HepG2 (cell line): Measurements from ENCODE around the gene ANO2. TPM values are rescaled to one million over a fixed set of nuclear protein-coding genes. Genes with fewer than 3 reads are reported as not detected.

ENCODE experiments used
- ATAC-seq: fragments of 200-7000 bp; cut with Tn5 transposase; 3 replicates; pipeline ENCODE4 v1.9.1; 2020; ENCODE audit warnings: mild to moderate bottlenecking, moderate library complexity
- BruUV-seq: library from RNA; stranded (reverse); fragments of 400-500 nt; replicated peaks from 2 replicates; lab custom pipeline; 2021; lab: Mats Ljungman, UMichigan
- CTCF ChIA-PET: fragments of 300-600 bp; formaldehyde crosslinking; extraction: SDS; loops from one replicate; lab custom pipeline; 2021; ENCODE audit warnings: low total read pairs, inconsistent platforms, low intra/inter-chr PET ratio; lab: Yijun Ruan, JAX
- POLR2A ChIA-PET: fragments of 350-600 bp; sonication (Branson Sonifier 250); formaldehyde crosslinking; loops from one replicate; lab custom pipeline; 2020; ENCODE audit warnings: antibody characterized with exemption, inconsistent platforms; lab: Yijun Ruan, JAX
- DNase-seq: peaks from one replicate; pipeline ENCODE4 v3.0.0-alpha.2; 2015; ENCODE audit warnings: low spot score
- FAIRE-seq: peaks from 3 replicates; lab custom pipeline; 2011; peaks lifted over from hg19 to GRCh38; lab: Jason Lieb, UNC
- H2AFZ ChIP-seq: one replicate; pipeline ENCODE4 v1.6.1; 2011; ENCODE audit warnings: low read length, inconsistent platforms
- H3K27ac ChIP-seq: fragments of 300-600 bp; 3 replicates; pipeline ENCODE4 v1.8.0; 2011; ENCODE audit warnings: mixed run types, mild to moderate bottlenecking, mixed read lengths, low read length, inconsistent platforms; ENCODE audit not compliant: insufficient read depth; ENCODE audit errors: extremely low read length
- H3K27me3 ChIP-seq, 2 experiments: fragments of 200-600 bp in 1 of 2; 2 replicates in 1 of 2; 3 replicates in 1 of 2; pipeline versions ENCODE4 v1.6.0 to v1.8.0; 2011; ENCODE audit warnings: low read length in 2 of 2, mild to moderate bottlenecking in 2 of 2, moderate library complexity in 2 of 2, inconsistent platforms in 1 of 2; ENCODE audit not compliant: insufficient read depth in 2 of 2, control insufficient read depth in 1 of 2
- H3K36me3 ChIP-seq, 2 experiments: fragments of 200-600 bp in 1 of 2; replicated peaks in 1 of 2; 2 replicates in 1 of 2; 3 replicates in 1 of 2; pipeline versions ENCODE4 v1.5.1 to v1.8.0; 2011; ENCODE audit warnings: low read length in 2 of 2, inconsistent platforms in 1 of 2; ENCODE audit not compliant: insufficient read depth in 2 of 2, control insufficient read depth in 1 of 2
- H3K4me1 ChIP-seq: 2 replicates; pipeline ENCODE4 v1.5.1; 2012; ENCODE audit warnings: low read length, inconsistent platforms; ENCODE audit not compliant: insufficient read depth
- H3K4me2 ChIP-seq: 2 replicates; pipeline ENCODE4 v1.6.0; 2011; ENCODE audit warnings: low read depth, low read length, inconsistent platforms
- H3K4me3 ChIP-seq, 3 experiments: fragments of 200-600 bp in 1 of 3; sonication (generic), shearing (Covaris generic) in 1 of 3; replicated peaks in 1 of 3; 2 replicates each; pipeline ENCODE4 v1.5.1; 2011 to 2016; ENCODE audit warnings: low read length in 3 of 3, inconsistent platforms in 2 of 3, low read depth in 2 of 3, mild to moderate bottlenecking in 2 of 3, control low read depth in 1 of 3, mixed read lengths in 1 of 3; ENCODE audit not compliant: insufficient read depth in 1 of 3
- H3K79me2 ChIP-seq: one replicate; pipeline ENCODE4 v1.6.1; 2011; ENCODE audit warnings: low read length, inconsistent platforms; ENCODE audit not compliant: insufficient read depth
- H3K9ac ChIP-seq: 2 replicates; pipeline ENCODE4 v1.6.0; 2011; ENCODE audit warnings: mild to moderate bottlenecking, low read depth, low read length, inconsistent platforms; ENCODE audit not compliant: insufficient read depth
- H3K9me3 ChIP-seq: 2 replicates; pipeline ENCODE4 v1.5.1; 2012; ENCODE audit warnings: mild to moderate bottlenecking, low read length
- H4K20me1 ChIP-seq: 2 replicates; pipeline ENCODE4 v1.6.0; 2011; ENCODE audit warnings: inconsistent platforms, mild to moderate bottlenecking, low read length, moderate library complexity; ENCODE audit not compliant: insufficient read depth
- HMGA1 ChIP-seq: sonication (generic); formaldehyde crosslinking; conservative IDR thresholded peaks from 2 replicates; pipeline ENCODE4 v1.4.0; 2020; ENCODE audit warnings: missing genetic modification reagents
- HOXA3 ChIP-seq: sonication (generic); formaldehyde crosslinking; IDR thresholded peaks from 2 replicates; pipeline ENCODE4 v1.5.0; 2020; ENCODE audit warnings: missing genetic modification reagents
- KLF11 ChIP-seq: IDR thresholded peaks from 2 replicates; pipeline ENCODE4 v1.6.1; 2016; ENCODE audit warnings: missing compliant biosample characterization
- LCORL ChIP-seq, 2 experiments: fragments of 450-650 bp in 1 of 2; sonication (generic) in 1 of 2; formaldehyde crosslinking in 1 of 2; IDR thresholded peaks; 2 replicates each; pipeline versions ENCODE4 v1.5.0 to v1.6.1; 2017 to 2020; ENCODE audit warnings: antibody characterized with exemption in 1 of 2, missing genetic modification reagents in 1 of 2
- MEIS1 ChIP-seq: sonication (generic); formaldehyde crosslinking; IDR thresholded peaks from 2 replicates; pipeline ENCODE4 v1.9.0; 2021; ENCODE audit warnings: mild to moderate bottlenecking, missing genetic modification reagents, moderate library complexity, borderline replicate concordance
- PRMT3 ChIP-seq: sonication (generic); formaldehyde crosslinking; IDR thresholded peaks from 2 replicates; pipeline ENCODE4 v1.8.1; 2022; ENCODE audit warnings: low read depth, mild to moderate bottlenecking, moderate library complexity, missing genetic modification reagents, borderline replicate concordance
- TBL1XR1 ChIP-seq: fragments of 150-350 bp; IDR thresholded peaks from 2 replicates; pipeline ENCODE4 v1.6.1; 2014; ENCODE audit warnings: borderline replicate concordance, low read length; ENCODE audit not compliant: partially characterized antibody
- TEAD2 ChIP-seq: sonication (generic); formaldehyde crosslinking; IDR thresholded peaks from 2 replicates; pipeline ENCODE4 v1.9.0; 2021; ENCODE audit warnings: missing genetic modification reagents
- ZBTB49 ChIP-seq: sonication (generic); formaldehyde crosslinking; IDR thresholded peaks from 2 replicates; pipeline ENCODE4 v1.4.0; 2020; ENCODE audit warnings: missing genetic modification reagents, borderline replicate concordance
- ZNF362 ChIP-seq: sonication (generic); formaldehyde crosslinking; IDR thresholded peaks from 2 replicates; pipeline ENCODE4 v1.4.0; 2020; ENCODE audit warnings: missing genetic modification reagents, mild to moderate bottlenecking, borderline replicate concordance
- ZNF567 ChIP-seq: sonication (generic); formaldehyde crosslinking; IDR thresholded peaks from 2 replicates; pipeline ENCODE4 v1.8.1; 2023; ENCODE audit warnings: mild to moderate bottlenecking, missing genetic modification reagents, borderline replicate concordance
- WGBS: methylation state at CpG from one replicate; pipeline ENCODE4 v1.1.6; 2017; ENCODE audit warnings: low lambda C conversion rate; 5-methylcytosine and 5-hydroxymethylcytosine counted together
- in situ Hi-C: cut with HindIII; loops from 2 replicates; pipeline ENCODE4 v1.10.0; 2017; ENCODE audit warnings: low pct_unique_long_range_greater_than_20kb; ENCODE audit not compliant: extremely low pct_ligation_motif_present
- intact Hi-C: fragments of 100-400 bp; cut with micrococcal nuclease; formaldehyde crosslinking; loops from one replicate; pipeline ENCODE4 v1.10.0; 2022; ENCODE audit not compliant: unreplicated experiment
- polyA plus RNA-seq, 8 experiments: library from polyadenylated mRNA; depleted of rRNA in 3 of 8; stranded (reverse) in 7 of 8; unstranded in 1 of 8; fragments of >200 nt; fragmentation: Illumina TruSeq in 4 of 8; extraction: Trizol in 4 of 8; gene quantifications; 2 replicates each; pipeline versions ENCODE4 v1.2.1 to v1.2.3, GENCODE V29; 2011 to 2016; ENCODE audit warnings: low read depth in 4 of 8, missing spikeins in 1 of 8, mixed read lengths in 1 of 8; ENCODE audit not compliant: insufficient read depth in 1 of 8
- total RNA-seq, 5 experiments: library from RNA; depleted of rRNA; stranded (reverse); fragments of >200 nt; fragmentation: Illumina TruSeq; extraction: Trizol; gene quantifications; 2 replicates each; pipeline ENCODE4 v1.2.3, GENCODE V29; 2016; ENCODE audit warnings: low read depth in 1 of 5
- TF ChIP-seq, protein P1 (sequence below): sonication (generic); formaldehyde crosslinking; IDR thresholded peaks from 2 replicates; pipeline ENCODE4 v1.4.0; 2020; ENCODE audit warnings: mild to moderate bottlenecking, low read depth, missing genetic modification reagents
- TF ChIP-seq, protein P2 (sequence below): sonication (generic); formaldehyde crosslinking; IDR thresholded peaks from 2 replicates; pipeline ENCODE4 v1.4.0; 2020; ENCODE audit warnings: missing genetic modification reagents

Gene ANO2
- total and polyA plus RNA-seq, 2 of the 13 experiments (the other 11 are each of a cell fraction or from before 2014, with no cell fraction given) = 0.18 TPM; not detected in 1

DNA sequence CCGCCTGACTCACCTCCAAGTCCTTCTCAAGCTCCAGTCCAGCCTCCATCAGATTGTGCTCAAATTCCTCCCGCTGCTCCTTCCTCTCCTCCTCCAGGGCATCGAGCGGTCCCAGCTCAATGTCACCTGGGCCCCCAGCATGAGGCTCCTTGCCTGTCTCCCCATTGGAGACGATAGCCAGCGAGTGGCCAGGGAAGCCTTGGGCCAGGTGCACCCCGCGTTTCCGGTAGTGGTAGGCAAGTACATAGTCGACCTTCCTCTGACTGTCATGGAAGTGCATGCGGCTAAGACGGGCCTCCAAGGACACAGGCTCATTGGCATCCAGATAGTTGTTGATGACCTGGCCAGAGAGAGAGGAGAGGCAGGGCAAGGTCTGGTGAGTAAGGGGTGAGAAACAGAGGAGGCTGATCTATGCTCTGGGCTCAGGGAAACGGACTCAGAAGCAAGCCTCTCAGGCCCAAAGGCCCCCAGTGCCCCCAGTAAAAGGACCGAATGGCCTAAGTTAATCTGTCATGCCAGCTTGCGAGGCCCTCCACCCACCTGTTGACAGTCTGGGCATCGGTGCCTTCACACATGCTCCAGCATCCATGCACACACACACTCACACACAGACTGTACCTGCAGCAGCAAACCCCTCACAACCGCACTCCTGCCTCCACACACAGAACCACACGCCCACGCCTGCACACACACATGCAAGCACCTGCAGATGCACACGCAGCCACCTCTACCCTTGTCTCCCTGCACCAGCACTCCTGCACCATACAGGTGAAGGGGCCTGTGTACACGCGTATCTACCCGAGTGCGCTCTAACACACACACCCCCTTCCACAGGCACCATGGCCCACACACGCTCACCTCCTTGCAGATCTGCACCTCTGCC lies 23.8 kb downstream of the ANO2 start:
- DNase-seq (no peak), FAIRE-seq (no peak), ATAC-seq (no peak)
- ChIA-PET CTCF (no interaction called here), POLR2A (no interaction called here)
- intact Hi-C loops = no loop called here
- Histone ChIP-seq H4K20me1 (no peaks in the 10 kb centered on the region), H3K9me3 (no peaks in the 10 kb centered on the region), H3K36me3 (no peaks in the 10 kb centered on the region), H3K4me1 (no peaks in the 10 kb centered on the region), H3K27ac (no peak overlapping the region), H3K79me2 (no peaks in the 10 kb centered on the region), H2AFZ (no peak overlapping the region), H3K9ac (no peak overlapping the region), H3K27me3 (peaks cover 4 to 22% of the 10 kb centered on the region in 2 experiments; a peak in 4 of 5 replicates), H3K4me3 (no peak overlapping the region), H3K4me2 (no peak overlapping the region)
- no TSS peak for BruUV-seq
- in situ Hi-C loops = no loop called here
- 36% methylated on average over 25 of the region's 25 CpGs for WGBS
- TF ChIP-seq ZNF362 (no peak), ZBTB49 (no peak), PRMT3 (CRISPR knock-in tag) (no peak), TEAD2 (CRISPR knock-in tag) (no peak), MEIS1 (CRISPR knock-in tag) (no peak), ZNF567 (no peak), TBL1XR1 (no peak), HMGA1 (CRISPR knock-in tag) (no peak), LCORL (IDR thresholded peaks at IDR 0.05) (no peak), LCORL (CRISPR knock-in tag; IDR thresholded peaks at IDR 0.05) (no peak), HOXA3 (CRISPR knock-in tag) (no peak), KLF11 (CRISPR knock-in tag) (no peak)
- TF ChIP-seq, protein P1, sequence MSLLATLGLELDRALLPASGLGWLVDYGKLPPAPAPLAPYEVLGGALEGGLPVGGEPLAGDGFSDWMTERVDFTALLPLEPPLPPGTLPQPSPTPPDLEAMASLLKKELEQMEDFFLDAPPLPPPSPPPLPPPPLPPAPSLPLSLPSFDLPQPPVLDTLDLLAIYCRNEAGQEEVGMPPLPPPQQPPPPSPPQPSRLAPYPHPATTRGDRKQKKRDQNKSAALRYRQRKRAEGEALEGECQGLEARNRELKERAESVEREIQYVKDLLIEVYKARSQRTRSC (CRISPR knock-in tag) = no peak
- TF ChIP-seq, protein P2, sequence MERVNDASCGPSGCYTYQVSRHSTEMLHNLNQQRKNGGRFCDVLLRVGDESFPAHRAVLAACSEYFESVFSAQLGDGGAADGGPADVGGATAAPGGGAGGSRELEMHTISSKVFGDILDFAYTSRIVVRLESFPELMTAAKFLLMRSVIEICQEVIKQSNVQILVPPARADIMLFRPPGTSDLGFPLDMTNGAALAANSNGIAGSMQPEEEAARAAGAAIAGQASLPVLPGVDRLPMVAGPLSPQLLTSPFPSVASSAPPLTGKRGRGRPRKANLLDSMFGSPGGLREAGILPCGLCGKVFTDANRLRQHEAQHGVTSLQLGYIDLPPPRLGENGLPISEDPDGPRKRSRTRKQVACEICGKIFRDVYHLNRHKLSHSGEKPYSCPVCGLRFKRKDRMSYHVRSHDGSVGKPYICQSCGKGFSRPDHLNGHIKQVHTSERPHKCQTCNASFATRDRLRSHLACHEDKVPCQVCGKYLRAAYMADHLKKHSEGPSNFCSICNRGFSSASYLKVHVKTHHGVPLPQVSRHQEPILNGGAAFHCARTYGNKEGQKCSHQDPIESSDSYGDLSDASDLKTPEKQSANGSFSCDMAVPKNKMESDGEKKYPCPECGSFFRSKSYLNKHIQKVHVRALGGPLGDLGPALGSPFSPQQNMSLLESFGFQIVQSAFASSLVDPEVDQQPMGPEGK (CRISPR knock-in tag) = no peak
